Right forelimb (tissue), 1 donor: ENCODE results near the gene PPBP.

Source experiments
- DNase-seq: peaks from one replicate; pipeline ENCODE4 v3.0.0-alpha.2; 2018

PPBP gene

GRCh38 chr4:73988061-73988460 is at the start of gene PPBP:
TSS of gene PPBP (minus strand) at chr4:73988190. CDS start at chr4:73988103, 87 bp downstream.
- DNase-seq, result no peak

- no peak for DNase-seq
These were observed 49.3 kb upstream of the PPBP start for GRCh38 chr4:74037076-74037955.

GRCh38 chr4:74033739-74034138 is 45.7 kb upstream of the PPBP start:
- no peak for DNase-seq

GRCh38 chr4:74032064-74032463 is 44.1 kb upstream of the PPBP start:
- DNase-seq, result no peak

- no peak for DNase-seq
These were observed 43.6 kb upstream of the PPBP start for GRCh38 chr4:74031576-74031975.

- no peak for DNase-seq
These were observed 42.3 kb upstream of the PPBP start for GRCh38 chr4:74030285-74030684.

- DNase-seq, result no peak
These were observed 40.5 kb upstream of the PPBP start for GRCh38 chr4:74028504-74028903.

- no peak for DNase-seq
These were observed 35.7 kb upstream of the PPBP start for GRCh38 chr4:74023709-74024108.

GRCh38 chr4:74021601-74022000 is 33.6 kb upstream of the PPBP start:
- DNase-seq, result no peak

GRCh38 chr4:74018771-74019170 is 30.8 kb upstream of the PPBP start:
- no peak for DNase-seq

GRCh38 chr4:74018116-74018515 is 30.1 kb upstream of the PPBP start:
- DNase-seq, result no peak

- DNase-seq, result no peak
These were observed 28.1 kb upstream of the PPBP start for GRCh38 chr4:74016068-74016467.

GRCh38 chr4:74015126-74015780 is 27.3 kb upstream of the PPBP start:
- no peak for DNase-seq

GRCh38 chr4:74014332-74014731 is 26.3 kb upstream of the PPBP start:
- no peak for DNase-seq

- no peak for DNase-seq
These were observed 25.3 kb upstream of the PPBP start for GRCh38 chr4:74013264-74013663.

GRCh38 chr4:74012130-74012529 is 24.1 kb upstream of the PPBP start:
- no peak for DNase-seq

- DNase-seq, result no peak
These were observed 21.3 kb upstream of the PPBP start for GRCh38 chr4:74009307-74009706.

- no peak for DNase-seq
These were observed 18.1 kb upstream of the PPBP start for GRCh38 chr4:74006009-74006476.

GRCh38 chr4:74005528-74005927 is 17.5 kb upstream of the PPBP start:
- DNase-seq, result no peak

- no peak for DNase-seq
These were observed 16.7 kb upstream of the PPBP start for GRCh38 chr4:74004668-74005067.

GRCh38 chr4:74000301-74000700 is 12.3 kb upstream of the PPBP start:
- no peak for DNase-seq

GRCh38 chr4:73998040-73999011 is 10.3 kb upstream of the PPBP start, which contains the start of gene CXCL5:
TSS of gene CXCL5 (minus strand) at chr4:73998677. CDS start at chr4:73998581, 96 bp downstream.
- peak; percentile 46 for DNase-seq

GRCh38 chr4:73992050-73992449 is 4.1 kb upstream of the PPBP start:
- DNase-seq, result no peak
